ENCODE results near the gene INPP1.

INPP1 gene

DNA sequence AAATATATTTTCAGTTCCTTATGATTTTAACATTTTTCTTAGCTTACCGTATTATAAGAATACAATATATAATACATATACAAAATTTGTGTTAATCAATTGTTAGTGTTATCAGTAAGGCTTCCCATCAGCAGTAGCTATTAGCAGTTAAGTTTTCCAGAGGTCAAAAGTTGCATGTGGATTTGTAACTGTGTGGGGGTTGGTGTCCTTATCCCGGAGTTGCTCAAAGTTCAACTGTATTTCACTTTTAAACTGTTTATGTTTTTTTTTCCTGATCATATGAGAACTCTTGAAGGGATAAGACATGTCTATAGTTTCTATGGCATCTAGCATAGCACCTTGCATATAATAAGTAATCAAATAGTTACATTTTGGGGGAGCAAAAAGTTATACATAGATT, 52.9 kb downstream of the INPP1 start:
- Histone ChIP-seq H3F3A (ENCODE audit: insufficient read depth, low read length) (no peaks in the 10 kb centered on the region), H3K36me3 (ENCODE audit: insufficient read depth, low read length) (no peaks in the 10 kb centered on the region), H3K4me3 (ENCODE audit: low read depth, low read length, poor library complexity, severe bottlenecking) (no peak overlapping the region), H3K9me2 (ENCODE audit: low read depth, low read length) (no peaks in the 10 kb centered on the region), H3K27me3 (ENCODE audit: insufficient read depth, low read length) (no peaks in the 10 kb centered on the region), H3K4me1 (ENCODE audit: insufficient read depth, low read length, severe bottlenecking) (no peaks in the 10 kb centered on the region), H3K79me2 (ENCODE audit: insufficient read depth, low read length) (no peaks in the 10 kb centered on the region), H3K4me2 (ENCODE audit: low read length) (no peak overlapping the region), H4K20me1 (ENCODE audit: insufficient read depth, low read length) (no peaks in the 10 kb centered on the region), H3K9me3 (ENCODE audit: low read length) (no peaks in the 10 kb centered on the region), H3K27ac (ENCODE audit: low read depth, low read length, poor library complexity, severe bottlenecking) (no peak overlapping the region), H3K9ac (ENCODE audit: low read length) (no peak overlapping the region), H2AFZ (ENCODE audit: low read length) (no peak overlapping the region)
- TF ChIP-seq EZH2 (IDR thresholded peaks at IDR 0.05; ENCODE audit: borderline replicate concordance, low read length): no peak
- TF ChIP-seq, protein P1, sequence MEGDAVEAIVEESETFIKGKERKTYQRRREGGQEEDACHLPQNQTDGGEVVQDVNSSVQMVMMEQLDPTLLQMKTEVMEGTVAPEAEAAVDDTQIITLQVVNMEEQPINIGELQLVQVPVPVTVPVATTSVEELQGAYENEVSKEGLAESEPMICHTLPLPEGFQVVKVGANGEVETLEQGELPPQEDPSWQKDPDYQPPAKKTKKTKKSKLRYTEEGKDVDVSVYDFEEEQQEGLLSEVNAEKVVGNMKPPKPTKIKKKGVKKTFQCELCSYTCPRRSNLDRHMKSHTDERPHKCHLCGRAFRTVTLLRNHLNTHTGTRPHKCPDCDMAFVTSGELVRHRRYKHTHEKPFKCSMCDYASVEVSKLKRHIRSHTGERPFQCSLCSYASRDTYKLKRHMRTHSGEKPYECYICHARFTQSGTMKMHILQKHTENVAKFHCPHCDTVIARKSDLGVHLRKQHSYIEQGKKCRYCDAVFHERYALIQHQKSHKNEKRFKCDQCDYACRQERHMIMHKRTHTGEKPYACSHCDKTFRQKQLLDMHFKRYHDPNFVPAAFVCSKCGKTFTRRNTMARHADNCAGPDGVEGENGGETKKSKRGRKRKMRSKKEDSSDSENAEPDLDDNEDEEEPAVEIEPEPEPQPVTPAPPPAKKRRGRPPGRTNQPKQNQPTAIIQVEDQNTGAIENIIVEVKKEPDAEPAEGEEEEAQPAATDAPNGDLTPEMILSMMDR (IDR thresholded peaks at IDR 0.05; ENCODE audit: low read length): no peak

DNA sequence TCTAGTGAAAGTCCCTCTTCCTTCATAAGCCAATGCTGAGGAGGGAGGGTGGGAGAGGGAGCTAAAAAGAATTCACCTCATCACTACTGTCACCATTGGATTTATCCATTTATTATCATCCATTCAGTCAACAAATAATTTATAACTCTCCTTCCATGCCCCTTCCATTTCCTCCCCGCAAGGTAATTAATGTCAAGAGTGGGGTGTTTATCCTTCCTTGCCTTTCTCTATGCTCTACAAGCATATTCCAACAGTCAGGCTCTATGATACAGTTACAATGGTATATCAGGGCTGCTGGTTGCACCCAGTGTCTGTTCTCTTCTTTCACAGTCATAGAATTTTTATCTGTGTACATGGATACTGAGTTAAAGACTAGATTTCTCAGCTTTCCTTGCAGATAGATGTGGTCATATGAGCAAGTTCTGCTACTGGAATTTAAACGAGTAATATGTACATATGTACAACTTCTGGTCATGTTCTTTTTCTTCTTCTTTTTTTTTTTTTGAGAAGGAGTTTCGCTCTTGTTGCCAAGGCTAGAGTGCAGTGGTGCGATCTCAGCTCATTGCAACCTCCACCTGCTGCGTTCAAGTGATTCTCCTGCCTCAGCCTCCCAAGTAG, 59.7 kb downstream of the INPP1 start:
- Histone ChIP-seq H4K20me1 (ENCODE audit: insufficient read depth, low read length) (no peaks in the 10 kb centered on the region), H3K36me3 (ENCODE audit: insufficient read depth, low read length) (no peaks in the 10 kb centered on the region), H3K79me2 (ENCODE audit: insufficient read depth, low read length) (no peaks in the 10 kb centered on the region), H3K27me3 (ENCODE audit: insufficient read depth, low read length) (no peaks in the 10 kb centered on the region), H3K4me2 (ENCODE audit: low read length) (no peak overlapping the region), H3K4me1 (ENCODE audit: insufficient read depth, low read length, severe bottlenecking) (peaks cover 7% of the 10 kb centered on the region), H3K9ac (ENCODE audit: low read length) (no peak overlapping the region), H3K9me2 (ENCODE audit: low read depth, low read length) (no peaks in the 10 kb centered on the region), H3K4me3 (ENCODE audit: low read depth, low read length, poor library complexity, severe bottlenecking) (no peak overlapping the region), H2AFZ (ENCODE audit: low read length) (no peak overlapping the region), H3K9me3 (ENCODE audit: low read length) (no peaks in the 10 kb centered on the region), H3K27ac (ENCODE audit: low read depth, low read length, poor library complexity, severe bottlenecking) (no peak overlapping the region), H3F3A (ENCODE audit: insufficient read depth, low read length) (no peaks in the 10 kb centered on the region)
- no peak for TF ChIP-seq EZH2 (IDR thresholded peaks at IDR 0.05; ENCODE audit: borderline replicate concordance, low read length)
- TF ChIP-seq, protein P1 (IDR thresholded peaks at IDR 0.05; ENCODE audit: low read length): no peak

DNA sequence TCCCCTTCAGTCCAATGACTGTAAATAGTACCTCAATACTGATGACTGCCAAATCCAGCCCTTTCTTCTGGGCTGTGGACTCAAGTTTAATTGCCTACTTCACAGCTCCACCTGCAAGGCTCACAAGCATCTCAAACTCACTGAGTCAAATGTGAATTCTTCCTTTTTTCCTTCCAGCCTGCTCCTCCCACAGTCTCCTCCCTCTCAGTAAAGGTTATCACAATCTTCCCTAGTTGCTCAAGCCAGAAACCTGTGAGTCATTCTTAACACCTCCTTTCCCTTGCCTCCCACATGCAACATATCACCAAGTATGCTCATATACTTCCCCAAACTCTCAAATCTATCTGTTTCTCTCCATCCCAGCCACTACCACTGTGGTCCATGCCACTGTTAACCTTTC, 61.1 kb downstream of the INPP1 start:
- H3K27me3 ChIP-seq (ENCODE audit: insufficient read depth, low read length): no peaks in the 10 kb centered on the region
- no peaks in the 10 kb centered on the region for H3K36me3 ChIP-seq (ENCODE audit: insufficient read depth, low read length)
- no peak overlapping the region for H3K9ac ChIP-seq (ENCODE audit: low read length)
- H3K9me3 ChIP-seq (ENCODE audit: low read length): no peaks in the 10 kb centered on the region
- no peaks in the 10 kb centered on the region for H3K9me2 ChIP-seq (ENCODE audit: low read depth, low read length)
- H2AFZ ChIP-seq (ENCODE audit: low read length): no peak overlapping the region
- TF ChIP-seq, protein P1 (IDR thresholded peaks at IDR 0.05; ENCODE audit: low read length): no peak
- no peak for TF ChIP-seq EZH2 (IDR thresholded peaks at IDR 0.05; ENCODE audit: borderline replicate concordance, low read length)
- no peaks in the 10 kb centered on the region for H4K20me1 ChIP-seq (ENCODE audit: insufficient read depth, low read length)
- no peak overlapping the region for H3K4me3 ChIP-seq (ENCODE audit: low read depth, low read length, poor library complexity, severe bottlenecking)
- H3F3A ChIP-seq (ENCODE audit: insufficient read depth, low read length): no peaks in the 10 kb centered on the region
- no peaks in the 10 kb centered on the region for H3K79me2 ChIP-seq (ENCODE audit: insufficient read depth, low read length)
- H3K4me1 ChIP-seq (ENCODE audit: insufficient read depth, low read length, severe bottlenecking): peaks cover 13% of the 10 kb centered on the region
- no peak overlapping the region for H3K27ac ChIP-seq (ENCODE audit: low read depth, low read length, poor library complexity, severe bottlenecking)
- no peak overlapping the region for H3K4me2 ChIP-seq (ENCODE audit: low read length)

Data from OCI-LY1 (cell line).